AG09319 (cell line): ENCODE measurements around the gene TMIGD2.
"Not testable (repeated sequence)": the region's sequence is repeated elsewhere in the genome, so short reads cannot be mapped to it uniquely, and the experiment has no call there.

Experiments
- DNase-seq: peaks from one replicate; pipeline ENCODE4 v3.0.0-alpha.2; 2010; ENCODE audit warnings: low read depth; ENCODE audit errors: extremely low read depth
- CTCF ChIP-seq: IDR thresholded peaks from 2 replicates; pipeline ENCODE4 v1.5.1; 2011; ENCODE audit warnings: low read depth, mild to moderate bottlenecking, inconsistent platforms, low read length, moderate library complexity

Gene TMIGD2

GRCh38 chr19:4329858-4330257, 27.7 kb upstream of the TMIGD2 start:
- DNase-seq, result no peak

GRCh38 chr19:4328991-4329681, 26.9 kb upstream of the TMIGD2 start:
- DNase-seq, result not testable (repeated sequence)

More at GRCh38 chr19:4329858-4330257, 27.7 kb upstream of the TMIGD2 start:
- TF ChIP-seq CTCF, result no peak

GRCh38 chr19:4328243-4328990, 26.2 kb upstream of the TMIGD2 start:
- TF ChIP-seq CTCF, result no peak
- peak; percentile 66 for DNase-seq

DNA sequence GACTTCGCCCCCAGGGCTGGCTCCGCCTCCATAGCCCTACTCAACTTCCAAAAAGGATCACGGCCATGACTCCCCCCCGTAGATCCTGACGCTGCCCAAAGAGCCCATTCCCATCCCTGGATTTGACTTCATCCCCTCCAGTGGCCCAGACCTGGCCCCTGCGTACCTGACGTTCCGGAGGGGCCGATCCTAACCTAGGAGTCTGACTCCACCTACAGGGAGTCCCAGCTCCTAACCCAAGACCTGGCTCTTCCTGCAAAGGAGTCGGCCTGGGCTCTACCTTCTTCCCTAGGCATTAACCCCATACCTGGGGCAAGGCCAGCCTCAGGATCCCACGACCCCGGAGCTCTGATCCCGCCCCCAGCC, 25.7 kb upstream of the TMIGD2 start:
- no peak for DNase-seq
- TF ChIP-seq CTCF, result no peak

GRCh38 chr19:4327252-4327876, 25.2 kb upstream of the TMIGD2 start:
- DNase-seq, result no peak
- TF ChIP-seq CTCF, result no peak

- no peak for TF ChIP-seq CTCF
- no peak for DNase-seq
Observed at GRCh38 chr19:4326837-4327251, 24.7 kb upstream of the TMIGD2 start.

DNA sequence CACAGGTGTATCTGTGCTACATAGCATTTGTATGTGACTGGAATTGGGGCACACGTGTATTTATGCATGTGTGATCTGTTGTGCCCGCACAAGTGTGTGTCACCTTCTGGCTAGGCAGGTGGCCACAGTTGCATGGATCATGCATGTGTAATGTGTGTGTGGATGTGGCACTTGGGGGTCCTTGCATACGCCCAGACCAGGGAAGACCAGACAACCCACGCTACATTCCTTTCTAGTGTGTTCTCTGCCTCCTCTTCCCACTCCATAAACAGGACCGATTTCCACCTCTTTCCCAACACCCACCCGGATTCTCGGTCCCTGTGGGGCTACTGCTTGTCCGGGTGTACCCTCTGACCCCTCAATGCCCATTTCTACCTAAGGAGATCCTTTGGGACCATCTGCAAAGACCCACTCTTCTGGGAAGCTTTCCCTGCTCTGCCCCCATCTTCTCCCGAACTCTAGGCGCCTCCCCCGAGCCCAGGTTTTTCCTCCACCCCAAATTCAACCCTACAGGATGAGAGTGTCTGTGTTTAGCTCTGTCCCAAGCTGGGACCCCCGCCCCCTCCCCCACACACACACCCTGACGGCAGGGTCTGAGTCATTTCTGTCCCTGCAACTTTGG, 24.1 kb upstream of the TMIGD2 start:
- DNase-seq, result no peak
- no peak for TF ChIP-seq CTCF
